SK-N-SH treated with all-trans-retinoic acid at 6 μM for 48 hours (cell line): ENCODE results near the gene NRXN3.

Experiments used
- ATAC-seq: fragments of 200-7000 bp; cut with Tn5 transposase; 3 replicates; pipeline ENCODE4 v1.9.1; 2020; ENCODE audit warnings: mild to moderate bottlenecking, moderate library complexity
- ARNTL ChIP-seq: fragments of 450-650 bp; formaldehyde crosslinking; IDR thresholded peaks from 2 replicates; pipeline ENCODE4 v1.5.0; 2020; ENCODE audit warnings: low read depth, mild to moderate bottlenecking, moderate library complexity, borderline replicate concordance
- BACH2 ChIP-seq: fragments of 250-450 bp; sonication (Bioruptor Pico); IDR thresholded peaks from 2 replicates; pipeline ENCODE4 v1.9.0; 2021; ENCODE audit warnings: mild to moderate bottlenecking, borderline replicate concordance
- CREB5 ChIP-seq: fragments of 250-450 bp; sonication (Bioruptor Pico); IDR thresholded peaks from 2 replicates; pipeline ENCODE4 v1.5.1; 2020; ENCODE audit warnings: low read depth, mild to moderate bottlenecking, moderate library complexity
- CSDC2 ChIP-seq: fragments of 250-450 bp; sonication (Bioruptor Pico); IDR thresholded peaks from 2 replicates; pipeline ENCODE4 v1.5.0; 2020; ENCODE audit warnings: mild to moderate bottlenecking, moderate library complexity
- CSRNP3 ChIP-seq: fragments of 250-450 bp; sonication (Bioruptor Pico); IDR thresholded peaks from 2 replicates; pipeline ENCODE4 v1.5.1; 2021; ENCODE audit warnings: mild to moderate bottlenecking, moderate library complexity
- ESRRG ChIP-seq: fragments of 250-450 bp; sonication (Bioruptor Pico); IDR thresholded peaks from 2 replicates; pipeline ENCODE4 v1.6.1; 2021; ENCODE audit warnings: mild to moderate bottlenecking
- GLIS3 ChIP-seq: fragments of 250-450 bp; sonication (Bioruptor Pico); IDR thresholded peaks from 2 replicates; pipeline ENCODE4 v1.5.0; 2020; ENCODE audit warnings: mild to moderate bottlenecking, moderate library complexity
- ISL1 ChIP-seq: fragments of 250-450 bp; sonication (Bioruptor Pico); IDR thresholded peaks from 2 replicates; pipeline ENCODE4 v2.1.2; 2022; ENCODE audit warnings: mild to moderate bottlenecking, moderate library complexity
- OSR1 ChIP-seq: fragments of 250-450 bp; sonication (Bioruptor Pico); IDR thresholded peaks from 2 replicates; pipeline ENCODE4 v1.8.0; 2022; ENCODE audit warnings: moderate library complexity, mild to moderate bottlenecking, inconsistent platforms
- PATZ1 ChIP-seq: fragments of 250-450 bp; sonication (Bioruptor Pico); IDR thresholded peaks from 2 replicates; pipeline ENCODE4 v1.8.0; 2020; ENCODE audit warnings: mild to moderate bottlenecking, moderate library complexity, borderline replicate concordance
- POU6F1 ChIP-seq: fragments of 250-450 bp; sonication (Bioruptor Pico); IDR thresholded peaks from 2 replicates; pipeline ENCODE4 v1.8.0; 2021; ENCODE audit warnings: low read depth, mild to moderate bottlenecking, moderate library complexity, borderline replicate concordance
- PPARA ChIP-seq: fragments of 250-450 bp; sonication (Bioruptor Pico); IDR thresholded peaks from 2 replicates; pipeline ENCODE4 v1.5.0; 2020; ENCODE audit warnings: mild to moderate bottlenecking, borderline replicate concordance
- RARB ChIP-seq: fragments of 250-450 bp; sonication (Bioruptor Pico); IDR thresholded peaks from 2 replicates; pipeline ENCODE4 v1.8.0; 2021; ENCODE audit warnings: mild to moderate bottlenecking, moderate library complexity
- SNAI2 ChIP-seq: fragments of 250-450 bp; sonication (Bioruptor Pico); IDR thresholded peaks from 2 replicates; pipeline ENCODE4 v1.5.0; 2020; ENCODE audit warnings: mild to moderate bottlenecking, moderate library complexity
- TCF4 ChIP-seq: fragments of 250-450 bp; sonication (Bioruptor Pico); IDR thresholded peaks from 2 replicates; pipeline ENCODE4 v1.8.0; 2021; ENCODE audit warnings: mild to moderate bottlenecking, moderate library complexity, borderline replicate concordance
- TOX ChIP-seq: fragments of 250-450 bp; sonication (Bioruptor Pico); IDR thresholded peaks from 2 replicates; pipeline ENCODE4 v1.8.0; 2021; ENCODE audit warnings: mild to moderate bottlenecking, moderate library complexity, borderline replicate concordance
- TSHZ2 ChIP-seq: fragments of 250-450 bp; sonication (Bioruptor Pico); IDR thresholded peaks from 2 replicates; pipeline ENCODE4 v1.5.0; 2020; ENCODE audit warnings: mild to moderate bottlenecking, moderate library complexity
- ZC3H10 ChIP-seq: fragments of 250-450 bp; sonication (Bioruptor Pico); IDR thresholded peaks from 2 replicates; pipeline ENCODE4 v1.5.1; 2021; ENCODE audit warnings: mild to moderate bottlenecking, moderate library complexity
- ZFP3 ChIP-seq: fragments of 250-450 bp; sonication (Bioruptor Pico); IDR thresholded peaks from 2 replicates; pipeline ENCODE4 v1.5.0; 2020; ENCODE audit warnings: mild to moderate bottlenecking, moderate library complexity
- ZFP30 ChIP-seq: fragments of 450-650 bp; formaldehyde crosslinking; IDR thresholded peaks from 2 replicates; pipeline ENCODE4 v1.5.0; 2022; ENCODE audit warnings: mild to moderate bottlenecking, moderate library complexity
- ZNF565 ChIP-seq: fragments of 450-650 bp; formaldehyde crosslinking; conservative IDR thresholded peaks from 2 replicates; pipeline ENCODE4 v1.5.0; 2020; ENCODE audit warnings: low read depth, mild to moderate bottlenecking, moderate library complexity
- ZNF70 ChIP-seq: fragments of 450-650 bp; formaldehyde crosslinking; IDR thresholded peaks from 2 replicates; pipeline ENCODE4 v1.5.0; 2020; ENCODE audit warnings: mild to moderate bottlenecking, moderate library complexity
- ZNF8 ChIP-seq: fragments of 450-650 bp; formaldehyde crosslinking; IDR thresholded peaks from 2 replicates; pipeline ENCODE4 v1.5.0; 2020; ENCODE audit warnings: mild to moderate bottlenecking, moderate library complexity

The NRXN3 gene

GRCh38 chr14:79043194-79043889 is 873.2 kb downstream of the NRXN3 start:
- ATAC-seq, result no peak
- TF ChIP-seq RARB (CRISPR knock-in tag) (no peak), OSR1 (no peak), ZNF8 (CRISPR knock-in tag) (no peak), ZC3H10 (CRISPR knock-in tag) (no peak), TOX (CRISPR knock-in tag) (no peak), PATZ1 (no peak), CSRNP3 (CRISPR knock-in tag) (no peak), POU6F1 (no peak), ZNF70 (CRISPR knock-in tag) (no peak), TCF4 (CRISPR knock-in tag) (no peak), ZFP3 (no peak), ISL1 (CRISPR knock-in tag) (no peak), TSHZ2 (CRISPR knock-in tag) (no peak), BACH2 (CRISPR knock-in tag) (no peak), CSDC2 (CRISPR knock-in tag) (no peak), ESRRG (CRISPR knock-in tag) (no peak), ZFP30 (CRISPR knock-in tag) (no peak), SNAI2 (CRISPR knock-in tag) (no peak), ZNF565 (no peak), ARNTL (CRISPR knock-in tag) (no peak)

GRCh38 chr14:79044894-79045624 is 874.9 kb downstream of the NRXN3 start:
- ATAC-seq, result peak; percentile 60; the same call in 2 of the 3 replicates
- TF ChIP-seq PPARA (CRISPR knock-in tag) (no peak), ESRRG (CRISPR knock-in tag) (no peak), CREB5 (CRISPR knock-in tag) (no peak), CSDC2 (CRISPR knock-in tag) (no peak), BACH2 (CRISPR knock-in tag) (no peak), TCF4 (CRISPR knock-in tag) (no peak), ARNTL (CRISPR knock-in tag) (no peak), TSHZ2 (CRISPR knock-in tag) (no peak), GLIS3 (CRISPR knock-in tag) (no peak), RARB (CRISPR knock-in tag) (no peak), ZFP30 (CRISPR knock-in tag) (no peak), ISL1 (CRISPR knock-in tag) (no peak), PATZ1 (no peak), ZC3H10 (CRISPR knock-in tag) (no peak)
